GM18909 (cell line): ENCODE measurements around the gene PVALB.
"Not testable (repeated sequence)": the region's sequence is repeated elsewhere in the genome, so short reads cannot be mapped to it uniquely, and the experiment has no call there.

Experiments
- ATAC-seq: cut with Tn5 transposase; IDR thresholded peaks from one replicate; pipeline ENCODE4 v1.9.1; 2021; ENCODE audit warnings: mild to moderate bottlenecking; ENCODE audit not compliant: unreplicated experiment, poor library complexity

The PVALB gene

DNA sequence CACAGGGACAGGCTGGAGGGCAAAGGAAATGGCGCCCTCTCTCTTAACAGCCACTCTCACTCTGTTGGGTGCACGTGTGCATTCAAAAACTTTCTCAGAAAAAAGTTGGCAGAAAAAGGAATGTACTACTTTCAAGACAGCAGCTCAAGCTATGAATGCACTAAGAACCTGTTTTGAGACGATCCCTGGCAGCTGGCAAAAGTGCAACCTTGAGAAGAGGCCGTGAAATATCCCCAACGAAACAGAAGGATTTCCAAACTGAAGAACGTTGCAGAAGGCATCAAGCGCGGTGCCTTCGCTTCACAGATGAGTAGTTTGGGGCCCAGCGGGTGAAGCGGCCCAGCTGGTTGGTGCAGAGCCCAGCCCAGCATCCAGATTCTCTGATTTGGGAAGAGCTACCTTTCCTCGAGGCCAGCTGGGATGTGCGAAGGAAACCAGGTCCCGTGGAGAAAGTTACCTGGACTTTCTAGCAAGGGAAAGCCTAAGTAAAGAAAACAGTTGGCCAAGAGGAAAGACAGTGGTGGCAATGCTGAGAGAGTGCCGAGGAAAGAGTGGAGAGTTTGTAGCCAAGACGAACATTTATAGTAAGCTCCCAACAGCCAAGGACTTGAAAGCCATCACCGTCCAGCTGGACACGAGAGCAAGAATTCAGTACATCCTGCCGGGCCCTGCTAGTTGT, 57.2 kb downstream of the PVALB start:
- no peak for ATAC-seq

DNA sequence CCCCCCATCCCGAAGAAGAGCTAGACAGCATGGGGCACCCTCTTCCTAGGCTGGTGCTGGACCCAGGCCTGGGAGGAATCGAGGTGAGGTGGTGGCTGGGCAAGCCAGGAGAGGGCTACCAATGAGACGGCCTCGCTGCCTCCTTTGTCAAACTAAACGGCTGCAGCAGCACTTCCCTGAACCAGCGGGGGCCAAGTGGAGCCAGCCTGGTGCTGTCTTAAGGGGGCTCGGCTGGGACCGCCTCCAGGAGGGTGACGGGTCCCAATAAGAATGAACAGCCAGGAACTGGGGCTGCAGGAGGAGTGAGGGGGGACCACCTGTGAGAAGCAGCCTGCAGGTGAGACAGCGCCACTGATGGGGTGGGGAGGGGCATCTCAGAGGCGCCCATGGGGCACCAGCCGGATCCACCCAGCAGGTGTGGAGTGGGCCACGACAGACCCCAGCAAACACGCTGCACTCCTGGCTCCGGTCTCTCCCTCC, 58.0 kb downstream of the PVALB start:
- no peak for ATAC-seq

DNA sequence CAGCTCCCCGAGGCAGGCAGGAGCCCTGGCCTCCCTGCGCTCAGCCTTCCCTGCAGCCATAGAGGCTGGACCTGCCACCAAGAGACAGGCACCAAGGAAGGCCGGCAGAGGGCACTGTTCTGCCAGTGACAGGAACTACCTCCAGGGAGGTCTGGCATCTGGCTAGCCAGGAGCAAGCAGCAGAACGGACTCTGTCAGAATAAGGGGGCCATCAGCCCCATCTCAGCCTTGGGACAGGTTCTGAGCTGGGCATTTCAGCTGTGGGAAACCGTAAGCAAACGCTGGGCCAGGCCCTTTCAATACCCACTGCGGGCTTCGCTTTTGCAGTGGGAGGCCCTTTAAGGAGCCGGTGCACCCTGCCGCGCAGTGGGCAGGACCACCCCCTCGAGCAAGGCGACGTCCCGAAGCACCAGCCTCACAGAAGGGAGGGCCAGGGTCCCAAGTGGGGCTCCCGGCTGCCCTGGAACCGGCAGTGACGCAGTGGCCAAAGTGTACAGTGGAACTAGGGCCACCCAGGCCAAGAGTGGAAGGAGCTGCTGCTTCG, 59.1 kb downstream of the PVALB start:
- ATAC-seq = no peak

DNA sequence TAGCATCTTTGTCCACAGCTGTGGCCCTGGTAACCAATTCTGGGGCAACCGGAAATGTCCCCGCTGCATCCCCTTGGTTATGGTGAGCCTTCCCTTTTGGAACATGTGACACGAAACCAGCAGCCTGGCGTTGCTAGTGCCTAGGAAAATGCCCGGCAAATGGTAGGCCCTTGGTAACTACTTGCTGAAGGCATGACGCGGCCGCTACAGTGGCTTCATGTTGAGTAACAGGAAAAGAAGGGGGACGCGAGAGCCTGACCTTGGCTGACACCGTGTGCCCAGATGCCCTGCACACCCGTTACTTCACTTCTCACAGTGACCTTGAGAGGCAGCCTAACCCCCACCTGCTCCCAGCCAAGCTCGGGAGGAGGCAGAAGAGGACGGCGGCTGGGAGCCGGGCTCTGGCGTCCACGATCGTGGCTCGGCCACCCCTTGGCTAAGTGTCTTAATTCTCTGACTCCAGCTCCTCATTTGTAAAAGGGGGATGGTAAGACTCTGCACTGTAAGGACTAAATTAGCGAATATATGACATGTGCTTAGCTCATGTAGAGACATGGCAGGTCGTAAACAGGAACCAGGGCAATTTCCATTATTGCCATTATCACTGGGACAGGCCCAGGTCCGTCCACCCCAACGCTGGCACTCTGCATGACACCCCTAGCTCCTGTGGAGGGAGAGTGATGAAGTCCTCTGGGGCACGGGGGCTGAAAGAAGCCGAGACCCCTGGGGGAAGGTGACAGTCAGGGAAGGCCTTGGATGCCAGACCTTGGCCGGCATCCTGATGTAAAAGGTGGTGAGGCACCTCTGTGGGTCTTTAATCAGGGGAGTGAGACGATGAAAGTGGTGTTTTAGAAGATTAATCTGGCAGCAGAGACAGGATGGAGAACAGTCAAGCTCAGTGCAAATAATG, 59.8 kb downstream of the PVALB start:
- no peak for ATAC-seq

DNA sequence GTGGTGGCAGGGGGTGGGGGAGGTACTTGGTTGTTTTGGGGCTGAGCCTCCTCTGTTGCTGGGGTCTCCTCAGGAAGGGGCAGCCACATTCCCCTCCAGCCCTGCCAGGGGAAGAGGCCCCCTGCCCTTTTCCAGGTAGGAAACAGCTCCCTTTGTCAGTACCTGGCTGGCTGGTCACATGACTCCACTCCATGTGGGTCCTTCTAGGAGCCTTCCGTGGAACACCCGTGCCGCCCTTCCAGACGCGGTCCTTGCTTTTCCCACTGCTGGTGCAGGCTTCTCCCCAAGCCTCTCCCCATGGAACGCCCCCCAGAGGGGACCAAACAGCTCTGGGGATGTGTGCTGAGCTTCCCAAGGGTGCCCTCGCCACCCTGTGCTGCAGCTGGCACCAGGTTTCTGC, 60.8 kb downstream of the PVALB start:
- ATAC-seq = no peak

DNA sequence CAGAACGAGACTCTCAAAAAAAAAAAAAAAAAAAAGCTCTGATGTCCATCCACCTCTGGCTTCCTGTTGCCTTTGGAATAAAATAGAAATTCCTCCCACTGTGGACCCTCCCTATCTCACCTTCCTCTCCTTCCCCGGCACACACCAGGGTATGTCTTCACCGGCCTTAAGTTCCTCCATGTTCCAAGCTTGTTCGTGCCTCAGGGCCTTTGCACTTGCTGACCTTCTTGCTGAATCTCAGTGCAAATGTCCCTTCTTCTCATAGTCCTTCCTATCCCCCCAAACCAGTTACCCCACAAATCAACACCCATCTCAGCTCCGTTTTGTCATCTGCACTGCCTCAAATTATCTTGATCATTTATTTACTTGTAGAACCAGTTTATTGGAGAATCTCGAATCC, 61.5 kb downstream of the PVALB start:
- ATAC-seq = no peak

DNA sequence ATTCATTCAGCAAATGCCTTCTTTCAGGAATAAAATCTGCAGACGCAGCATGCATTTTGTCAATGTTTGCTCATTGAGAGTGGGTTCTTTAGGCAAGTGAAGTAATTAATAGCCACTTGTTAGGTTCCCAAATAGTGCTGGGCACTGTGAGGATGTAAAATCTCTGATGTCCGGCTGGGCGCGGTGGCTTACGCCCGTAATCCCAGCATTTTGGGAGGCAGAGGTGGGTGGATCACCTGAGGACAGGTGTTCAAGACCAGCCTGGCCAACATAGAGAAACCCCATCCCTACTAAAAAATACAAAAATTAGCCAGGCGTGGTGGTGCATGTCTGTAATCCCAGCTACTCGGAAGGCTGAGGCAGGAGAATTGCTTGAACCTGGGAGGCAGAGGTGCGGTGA, 62.0 kb downstream of the PVALB start:
- not testable (repeated sequence) for ATAC-seq

DNA sequence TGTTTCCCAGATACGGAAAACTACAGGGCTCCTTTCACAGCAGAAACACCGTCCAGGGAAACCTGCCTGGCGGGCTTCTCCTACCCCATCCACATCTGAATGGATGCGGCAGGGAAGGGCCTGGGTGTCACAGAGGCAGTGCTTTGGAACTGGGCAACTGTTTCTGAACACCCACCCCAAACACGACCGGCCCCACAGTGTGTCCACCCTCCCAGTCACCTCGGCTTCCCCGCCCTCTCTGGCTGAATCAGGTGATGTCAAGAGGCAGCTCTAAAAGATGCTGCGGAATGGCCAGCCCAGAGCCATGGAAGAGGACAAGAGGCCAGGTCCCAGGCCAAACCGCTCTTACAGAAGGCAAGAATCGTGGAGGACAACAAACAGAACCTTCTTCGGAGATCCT, 62.9 kb downstream of the PVALB start:
- ATAC-seq = no peak

DNA sequence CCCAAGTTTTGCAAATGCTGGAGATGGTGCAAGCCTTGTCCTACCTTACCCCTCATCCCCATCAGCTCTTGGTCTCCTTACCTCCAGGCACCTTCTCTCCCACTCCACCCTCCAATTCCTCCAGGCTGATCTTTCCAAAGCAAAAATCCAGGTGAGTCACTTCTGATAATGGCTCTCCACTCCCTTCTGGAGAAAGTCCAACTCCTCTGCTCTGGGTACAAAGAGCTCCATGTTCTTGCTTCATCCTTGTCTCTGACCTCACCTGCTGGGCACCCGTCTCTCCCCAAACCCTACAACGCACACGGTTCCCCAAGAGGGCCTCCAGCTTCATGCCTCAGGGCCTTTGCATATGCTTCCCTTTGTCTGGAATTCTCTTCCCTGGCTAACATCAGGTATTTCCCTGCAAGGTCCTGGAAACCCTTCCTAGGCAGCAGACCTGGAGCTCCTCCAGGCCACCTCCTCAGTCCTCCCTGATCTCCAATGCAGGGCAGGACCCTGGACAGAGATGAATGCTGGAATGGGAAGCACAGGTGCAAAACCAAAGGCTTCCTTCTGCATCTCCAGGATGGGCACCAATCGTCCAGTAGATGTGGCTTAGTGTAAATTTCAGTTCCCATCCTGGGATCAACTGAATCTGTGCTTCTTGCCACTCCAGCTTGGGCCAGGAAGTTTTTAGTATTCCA, 63.6 kb downstream of the PVALB start:
- no peak for ATAC-seq
